Measurements from ENCODE around the gene KCMF1. TPM values are rescaled to one million over a fixed set of nuclear protein-coding genes. Genes with fewer than 3 reads are reported as not detected.

Gene KCMF1
- total RNA-seq, 1 experiment from 2014 or later, result 97.8 TPM

- H3K9me3 ChIP-seq (ENCODE audit: insufficient read depth, low read depth), result no peaks in the 10 kb centered on the region
- CTCF ChIA-PET, result no interaction called here
Measured at GRCh38 chr2:84954329-84954728, 16.6 kb upstream of the KCMF1 start.

DNA sequence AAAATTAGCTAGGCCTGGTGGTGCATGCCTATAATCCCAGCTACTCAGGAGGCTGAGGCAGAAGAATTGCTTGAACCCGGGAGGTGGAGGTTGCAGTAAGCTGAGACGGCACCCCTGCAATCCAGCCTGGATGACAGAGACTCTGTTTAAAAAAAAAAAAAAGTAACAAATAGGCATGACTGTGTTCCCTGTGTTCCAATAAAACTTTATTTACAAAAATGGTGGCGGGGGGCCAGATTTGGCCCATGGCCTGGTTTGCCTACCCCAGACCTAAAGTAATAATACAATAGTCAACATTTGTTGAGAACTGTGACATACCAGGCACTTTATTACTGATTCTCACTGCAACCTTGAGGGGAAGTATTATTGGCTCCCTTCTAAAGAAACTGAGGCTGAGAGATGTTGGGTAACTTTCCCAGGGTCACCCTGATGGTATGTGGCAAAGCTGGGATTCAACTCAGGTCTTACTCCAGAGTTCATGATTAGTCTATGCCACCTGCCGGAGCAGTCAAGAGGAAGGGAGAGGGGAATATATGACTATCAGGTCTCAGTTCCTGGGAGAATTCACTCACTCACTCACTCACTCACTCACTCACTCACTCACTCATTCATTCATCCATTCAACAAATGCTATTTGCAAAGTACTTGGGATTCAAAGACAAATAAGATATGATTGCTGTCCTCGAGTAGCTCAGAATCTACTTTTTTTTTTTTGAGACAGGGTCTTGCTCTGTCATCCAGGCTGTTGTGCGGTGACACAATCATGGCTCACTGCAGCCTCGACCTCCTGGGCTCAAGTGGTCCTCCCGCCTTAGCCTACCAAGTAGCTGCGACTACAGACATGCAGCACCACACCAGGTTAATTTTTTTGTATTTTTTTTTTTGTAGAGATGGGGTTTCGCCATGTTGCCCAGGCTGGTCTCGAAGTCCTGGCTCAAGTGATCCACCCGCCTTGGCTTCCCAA lies 14.3 kb upstream of the KCMF1 start:
- Histone ChIP-seq H3K4me2 (peak overlapping the region; percentile 76), H3K36me3 (ENCODE audit: low read depth) (no peaks in the 10 kb centered on the region), H3K4me3 (no peak overlapping the region), H3K4me1 (replicated peaks; ENCODE audit: insufficient read depth) (peaks cover 49% of the 10 kb centered on the region), H2AFZ (no peak overlapping the region), H3K79me2 (ENCODE audit: low read depth) (no peaks in the 10 kb centered on the region), H3K27ac (peak overlapping the region; percentile 99), H3K9me2 (ENCODE audit: insufficient read depth) (no peaks in the 10 kb centered on the region), H4K20me1 (ENCODE audit: insufficient read depth) (no peaks in the 10 kb centered on the region), H3F3A (ENCODE audit: insufficient read depth, low read depth) (peaks cover 48% of the 10 kb centered on the region), H3K9me3 (ENCODE audit: insufficient read depth, low read depth) (no peaks in the 10 kb centered on the region), H3K27me3 (ENCODE audit: insufficient read depth, low read depth) (no peaks in the 10 kb centered on the region)
- CTCF ChIA-PET, result no interaction called here
- DNase-seq, result no peak
- BruUV-seq (replicated peaks), result no TSS peak
- POLR2A ChIA-PET (ENCODE audit: unreplicated experiment), result no interaction called here
- TF ChIP-seq CTCF (conservative IDR thresholded peaks at IDR 0.05), result no peak
- TF ChIP-seq EZH2 (IDR thresholded peaks at IDR 0.05; ENCODE audit: low read depth), result no peak
- intact Hi-C loops (cut with micrococcal nuclease; ENCODE audit: unreplicated experiment), result loop anchor here (5.0 kb wide), 1 partner anchor 456 kb away; the partner anchor contains the start of gene CAPG

More at GRCh38 chr2:84954329-84954728, 16.6 kb upstream of the KCMF1 start:
- POLR2A ChIA-PET (ENCODE audit: unreplicated experiment), result interaction anchor here (0.6 kb wide), 1 partner anchor 21 kb away, joined by 10 read pairs; no protein-coding TSS in a partner anchor
- Histone ChIP-seq H2AFZ (no peak overlapping the region), H3K36me3 (ENCODE audit: low read depth) (no peaks in the 10 kb centered on the region), H3K9me2 (ENCODE audit: insufficient read depth) (no peaks in the 10 kb centered on the region), H3K4me2 (no peak overlapping the region), H3F3A (ENCODE audit: insufficient read depth, low read depth) (peaks cover 28% of the 10 kb centered on the region), H4K20me1 (ENCODE audit: insufficient read depth) (no peaks in the 10 kb centered on the region), H3K27me3 (ENCODE audit: insufficient read depth, low read depth) (no peaks in the 10 kb centered on the region), H3K4me1 (replicated peaks; ENCODE audit: insufficient read depth) (peaks cover 29% of the 10 kb centered on the region), H3K27ac (no peak overlapping the region), H3K79me2 (ENCODE audit: low read depth) (no peaks in the 10 kb centered on the region), H3K4me3 (no peak overlapping the region)
- TF ChIP-seq CTCF (conservative IDR thresholded peaks at IDR 0.05) (no peak), EZH2 (IDR thresholded peaks at IDR 0.05; ENCODE audit: low read depth) (no peak)
- no TSS peak for BruUV-seq (replicated peaks)
- intact Hi-C loops (cut with micrococcal nuclease; ENCODE audit: unreplicated experiment), result no loop called here
- DNase-seq, result no peak

DNA sequence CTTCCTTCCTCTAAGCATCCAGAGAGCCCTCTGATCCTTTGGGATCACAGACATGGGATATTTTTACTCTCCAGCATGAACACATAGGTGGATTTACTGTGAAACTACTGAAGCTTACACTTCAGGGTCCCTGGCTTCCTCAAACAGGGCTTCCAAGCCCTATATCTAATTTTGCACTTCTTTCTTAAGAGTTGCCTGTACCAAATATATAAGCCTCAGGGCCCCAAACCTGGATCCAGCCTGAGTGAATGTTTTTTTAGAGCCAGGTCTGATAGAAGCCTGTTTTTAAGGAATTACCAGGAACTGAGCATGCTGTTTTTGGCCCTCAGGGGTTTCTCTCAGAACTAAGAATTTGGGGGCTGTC lies 13.2 kb upstream of the KCMF1 start:
- no peaks in the 10 kb centered on the region for H3K27me3 ChIP-seq (ENCODE audit: insufficient read depth, low read depth)
- H2AFZ ChIP-seq, result no peak overlapping the region
- POLR2A ChIA-PET (ENCODE audit: unreplicated experiment), result interaction anchor here (0.6 to 1.7 kb wide), 7 partner anchors 12 to 603 kb away, joined by 3 to 30 read pairs (median 6); partner anchors contain the start of gene KCMF1
- no peaks in the 10 kb centered on the region for H4K20me1 ChIP-seq (ENCODE audit: insufficient read depth)
- H3F3A ChIP-seq (ENCODE audit: insufficient read depth, low read depth), result peaks cover 58% of the 10 kb centered on the region
- peak overlapping the region; percentile 76 for H3K4me2 ChIP-seq
- DNase-seq, result no peak
- TSS peak; percentile 33 for BruUV-seq (replicated peaks)
- H3K9me3 ChIP-seq (ENCODE audit: insufficient read depth, low read depth), result no peaks in the 10 kb centered on the region
- intact Hi-C loops (cut with micrococcal nuclease; ENCODE audit: unreplicated experiment), result loop anchor here (1.0 to 5.0 kb wide), 3 partner anchors 11 to 455 kb away; partner anchors contain the start of gene CAPG
- TF ChIP-seq EZH2 (IDR thresholded peaks at IDR 0.05; ENCODE audit: low read depth), result no peak
- no peak for TF ChIP-seq CTCF (conservative IDR thresholded peaks at IDR 0.05)
- H3K4me3 ChIP-seq, result peak overlapping the region; percentile 27; the same call in 1 of the 2 replicates
- no peaks in the 10 kb centered on the region; the same call in 1 of the 2 replicates for H3K36me3 ChIP-seq (ENCODE audit: low read depth)
- H3K4me1 ChIP-seq (replicated peaks; ENCODE audit: insufficient read depth), result peaks cover 49% of the 10 kb centered on the region
- peaks cover 2% of the 10 kb centered on the region for H3K79me2 ChIP-seq (ENCODE audit: low read depth)
- peak overlapping the region; percentile 99 for H3K27ac ChIP-seq
- no peaks in the 10 kb centered on the region for H3K9me2 ChIP-seq (ENCODE audit: insufficient read depth)
- CTCF ChIA-PET, result interaction anchor here (1.0 kb wide), 2 partner anchors 11 to 31 kb away, joined by 3 to 4 read pairs; no protein-coding TSS in a partner anchor
